ENCODE data around the gene IFNA21.
"Not testable (repeated sequence)": the region's sequence is repeated elsewhere in the genome, so short reads cannot be mapped to it uniquely, and the experiment has no call there.

The IFNA21 gene

DNA sequence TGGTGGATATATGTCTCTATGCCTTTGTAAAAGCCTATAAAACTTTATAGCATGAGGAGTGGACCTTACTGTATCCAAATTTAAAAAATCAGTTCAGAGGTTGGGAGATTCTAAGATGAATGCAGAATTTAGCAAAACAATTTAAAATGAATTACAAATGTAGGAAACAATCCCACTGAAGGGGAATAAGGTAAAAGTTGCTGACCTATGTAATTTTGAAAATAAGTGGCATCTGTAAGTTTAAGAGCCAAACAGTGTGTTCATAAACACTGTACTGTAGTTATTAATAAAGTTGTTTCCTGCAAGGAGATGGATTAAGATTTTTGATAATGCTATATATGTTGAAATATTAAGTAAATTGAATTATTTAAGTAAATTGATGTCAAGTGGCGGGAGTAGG lies 29.4 kb downstream of the IFNA21 start:
- no peak for DNase-seq

DNA sequence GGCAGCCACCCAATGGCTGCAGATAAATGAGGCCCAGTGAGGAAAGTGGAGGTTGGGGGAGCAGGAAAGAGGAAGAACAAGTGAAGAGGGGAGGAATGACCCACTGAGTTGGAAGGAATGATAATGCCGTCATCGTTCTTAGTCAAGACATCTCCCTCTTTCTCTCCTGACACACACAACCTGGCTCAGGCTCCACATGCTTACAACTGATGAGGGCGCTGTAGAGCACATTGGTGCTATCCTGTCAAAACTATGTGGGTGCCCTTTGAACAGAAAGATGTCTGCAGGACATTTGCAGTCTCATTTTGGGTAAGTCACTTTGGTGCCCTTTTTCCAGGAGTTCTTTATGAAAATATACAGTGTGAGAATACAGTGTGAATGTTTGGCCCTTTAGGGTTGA lies 30.7 kb downstream of the IFNA21 start:
- no peak for DNase-seq

DNA sequence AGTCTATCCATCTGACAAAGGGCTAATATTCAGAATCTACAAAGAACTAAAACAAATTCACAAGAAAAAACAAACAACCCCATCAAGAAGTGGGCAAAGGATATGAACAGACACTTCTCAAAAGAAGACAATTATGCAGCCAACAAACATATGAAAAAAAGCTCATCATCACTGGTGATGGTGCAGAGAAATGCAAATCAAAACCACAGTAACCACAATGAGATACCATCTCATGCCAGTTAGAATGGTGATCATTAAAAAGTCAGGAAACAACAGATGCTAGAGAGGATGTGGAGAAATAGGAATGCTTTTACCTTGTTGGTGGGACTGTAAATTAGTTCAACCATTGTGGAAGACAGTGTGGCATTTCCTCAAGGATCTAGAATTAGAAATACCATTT lies 38.3 kb downstream of the IFNA21 start:
- DNase-seq, result not testable (repeated sequence)

DNA sequence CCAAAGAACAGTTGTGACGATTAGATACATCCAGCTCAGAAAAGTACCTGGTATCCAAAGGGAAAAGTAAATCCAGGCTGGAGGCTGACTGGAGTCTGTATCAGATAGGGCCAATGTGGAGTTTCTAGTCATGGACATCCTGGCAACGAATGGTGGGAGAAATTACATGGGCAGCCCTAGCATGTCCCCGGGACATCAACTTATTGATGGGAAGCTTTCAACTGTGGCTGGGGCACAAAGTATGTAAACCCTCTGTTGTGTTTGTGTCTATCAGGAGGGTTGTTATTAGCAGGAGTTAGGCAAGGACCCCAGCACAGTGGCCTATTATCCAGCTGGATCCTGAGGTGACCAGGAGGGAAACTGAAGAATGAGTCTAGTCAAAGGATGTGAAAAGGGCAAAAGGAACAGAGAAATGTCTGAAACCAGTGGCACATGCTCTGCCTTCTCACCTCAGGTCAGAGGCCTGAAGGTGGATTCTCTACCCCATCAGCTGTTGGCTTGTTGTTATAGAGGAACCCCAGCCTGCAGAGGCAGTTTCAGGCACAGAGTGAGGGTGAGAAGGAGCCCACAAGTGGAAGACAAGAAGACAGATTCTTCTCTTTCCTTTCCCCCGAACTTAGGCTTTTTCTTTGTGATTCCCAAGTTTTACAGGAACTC lies 44.7 kb downstream of the IFNA21 start:
- no peak for DNase-seq

DNA sequence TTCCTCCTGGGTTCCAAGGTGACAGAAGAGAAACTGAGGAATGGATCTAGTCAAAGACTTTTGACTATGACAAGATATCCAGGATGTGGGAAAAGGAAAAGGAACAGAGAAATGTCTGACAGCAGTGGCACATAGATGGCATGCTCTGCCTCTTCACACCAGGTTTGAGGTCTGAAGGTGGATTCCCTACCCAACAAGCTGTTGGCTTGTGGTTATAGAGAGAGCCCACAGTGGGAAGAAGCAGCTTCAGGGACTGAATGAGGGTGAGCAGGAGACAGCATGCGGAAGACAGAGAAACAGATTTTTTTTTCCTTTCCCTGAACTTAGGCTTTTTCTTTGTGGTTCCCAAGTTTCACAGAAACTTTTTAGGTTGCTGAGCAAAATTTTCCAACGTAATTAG lies 45.4 kb downstream of the IFNA21 start:
- no peak for DNase-seq

DNA sequence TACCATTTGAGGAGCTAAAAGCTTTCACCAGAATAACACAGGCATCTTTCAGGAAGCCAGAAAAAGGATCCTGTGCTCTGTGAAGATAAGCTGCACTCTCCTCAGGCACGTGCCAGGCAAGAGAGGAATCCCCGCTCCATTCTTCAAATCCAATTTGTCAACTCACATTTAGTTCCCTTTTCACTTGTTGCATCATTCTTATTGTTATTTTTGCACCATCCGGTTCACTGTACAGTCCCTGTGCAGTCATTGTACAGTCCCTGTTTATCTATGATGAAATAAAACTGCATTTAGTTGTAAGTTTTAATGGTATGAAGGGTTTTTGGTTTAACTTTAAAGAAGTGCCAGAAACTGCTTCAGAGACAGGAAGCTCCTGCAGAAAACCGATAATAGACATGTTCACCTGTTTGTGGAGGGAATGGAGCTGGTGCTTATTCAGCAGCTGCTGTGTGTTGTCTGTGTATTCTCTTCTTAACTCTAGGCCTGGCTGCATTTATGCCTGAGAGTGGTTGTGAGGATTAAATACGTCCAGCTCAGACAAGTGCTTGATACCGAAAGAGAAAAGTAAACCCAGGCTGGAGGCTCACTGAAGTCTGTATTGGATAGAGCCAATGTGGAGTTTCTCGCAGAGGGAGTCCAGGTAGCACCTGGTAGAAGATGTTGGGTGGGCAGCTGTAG lies 47.2 kb downstream of the IFNA21 start:
- DNase-seq, result no peak

All from NCI-H524 treated with DMSO at 0.1 percent for 48 hours (cell line).